Neutrophil (primary cell): ENCODE results near the gene ASL.
"Not testable (repeated sequence)": the region's sequence is repeated elsewhere in the genome, so short reads cannot be mapped to it uniquely, and the experiment has no call there.

Experiments
- H3K27ac ChIP-seq: fragments of 200-600 bp; sonication (generic); 2 replicates; pipeline ENCODE4 v1.5.1; 2016; ENCODE audit warnings: mild to moderate bottlenecking, moderate library complexity
- H3K27me3 ChIP-seq: fragments of 200-600 bp; sonication (generic); 2 replicates; pipeline ENCODE4 v1.6.0; 2016; ENCODE audit warnings: mild to moderate bottlenecking
- H3K36me3 ChIP-seq: fragments of 200-600 bp; sonication (generic); 2 replicates; pipeline ENCODE4 v1.5.1; 2017
- H3K4me1 ChIP-seq, 2 experiments: fragments of 200-600 bp in 1 of 2; sonication (generic) in 1 of 2; 1 replicate in 1 of 2; 2 replicates in 1 of 2; pipeline versions ENCODE4 v1.5.1 to v1.6.1; 2013 to 2016; ENCODE audit warnings: low read depth in 1 of 2, low read length in 1 of 2, mild to moderate bottlenecking in 1 of 2, moderate library complexity in 1 of 2; ENCODE audit not compliant: control insufficient read depth in 1 of 2, insufficient read depth in 1 of 2
- H3K4me3 ChIP-seq, 2 experiments: fragments of 200-600 bp in 1 of 2; sonication (generic) in 1 of 2; 1 replicate in 1 of 2; 2 replicates in 1 of 2; pipeline ENCODE4 v1.5.1; 2013 to 2016; ENCODE audit warnings: low read depth in 1 of 2, low read length in 1 of 2, mild to moderate bottlenecking in 1 of 2, moderate library complexity in 1 of 2
- H3K9me3 ChIP-seq: fragments of 200-600 bp; sonication (generic); 2 replicates; pipeline ENCODE4 v1.5.1; 2016
- TF ChIP-seq, protein P1 (sequence below): fragments of 200-600 bp; sonication (generic); IDR thresholded peaks from 2 replicates; pipeline ENCODE4 v1.5.1; 2016; ENCODE audit warnings: antibody characterized with exemption

The ASL gene

DNA sequence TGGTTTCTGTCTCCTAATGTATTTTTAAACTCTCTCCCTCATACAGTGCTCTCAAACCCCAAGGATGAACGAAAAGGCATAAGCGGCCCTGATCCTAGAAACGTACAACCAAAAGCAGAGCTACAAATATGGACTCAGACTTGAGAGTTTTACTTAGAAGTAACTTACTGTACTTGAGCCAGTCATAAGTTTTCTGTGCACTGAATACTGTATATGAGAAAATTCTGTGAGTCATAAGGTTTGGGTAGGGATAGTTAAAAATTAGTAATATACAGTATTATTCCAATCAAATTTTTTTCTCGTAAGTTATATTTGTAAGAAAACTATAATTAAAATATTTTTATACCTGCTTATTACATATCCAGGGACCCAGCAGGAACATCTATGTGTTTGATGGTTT is 5.9 kb upstream of the ASL start:
- no peaks in the 10 kb centered on the region for H3K36me3 ChIP-seq
- H3K27ac ChIP-seq, result no peak overlapping the region
- no peaks in the 10 kb centered on the region for H3K27me3 ChIP-seq
- H3K4me3 ChIP-seq, result no peak overlapping the region
- H3K4me1 ChIP-seq, result no peaks in the 10 kb centered on the region
- no peaks in the 10 kb centered on the region for H3K9me3 ChIP-seq
- TF ChIP-seq, protein P1, sequence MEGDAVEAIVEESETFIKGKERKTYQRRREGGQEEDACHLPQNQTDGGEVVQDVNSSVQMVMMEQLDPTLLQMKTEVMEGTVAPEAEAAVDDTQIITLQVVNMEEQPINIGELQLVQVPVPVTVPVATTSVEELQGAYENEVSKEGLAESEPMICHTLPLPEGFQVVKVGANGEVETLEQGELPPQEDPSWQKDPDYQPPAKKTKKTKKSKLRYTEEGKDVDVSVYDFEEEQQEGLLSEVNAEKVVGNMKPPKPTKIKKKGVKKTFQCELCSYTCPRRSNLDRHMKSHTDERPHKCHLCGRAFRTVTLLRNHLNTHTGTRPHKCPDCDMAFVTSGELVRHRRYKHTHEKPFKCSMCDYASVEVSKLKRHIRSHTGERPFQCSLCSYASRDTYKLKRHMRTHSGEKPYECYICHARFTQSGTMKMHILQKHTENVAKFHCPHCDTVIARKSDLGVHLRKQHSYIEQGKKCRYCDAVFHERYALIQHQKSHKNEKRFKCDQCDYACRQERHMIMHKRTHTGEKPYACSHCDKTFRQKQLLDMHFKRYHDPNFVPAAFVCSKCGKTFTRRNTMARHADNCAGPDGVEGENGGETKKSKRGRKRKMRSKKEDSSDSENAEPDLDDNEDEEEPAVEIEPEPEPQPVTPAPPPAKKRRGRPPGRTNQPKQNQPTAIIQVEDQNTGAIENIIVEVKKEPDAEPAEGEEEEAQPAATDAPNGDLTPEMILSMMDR, result no peak

DNA sequence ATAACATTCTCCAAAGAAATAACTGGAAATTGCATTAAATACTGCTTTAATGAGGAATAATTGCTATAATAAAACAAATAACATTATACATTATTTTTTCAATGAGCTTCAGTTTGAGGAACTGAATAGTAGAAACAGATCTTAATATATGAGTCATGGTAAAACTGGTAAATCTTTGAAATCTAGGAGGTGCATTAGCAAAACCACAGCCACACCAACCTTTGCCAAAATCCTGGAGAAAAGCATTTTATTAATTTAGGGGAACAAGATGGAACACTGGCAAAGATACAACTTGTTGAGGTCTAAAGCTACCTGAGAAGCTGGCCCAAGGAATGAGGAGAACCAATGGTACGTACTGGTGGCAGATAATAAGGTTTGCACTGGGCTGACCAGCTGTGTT is 5.4 kb upstream of the ASL start:
- no peak overlapping the region for H3K27ac ChIP-seq
- no peaks in the 10 kb centered on the region for H3K36me3 ChIP-seq
- no peak overlapping the region for H3K4me3 ChIP-seq
- no peaks in the 10 kb centered on the region for H3K9me3 ChIP-seq
- no peaks in the 10 kb centered on the region for H3K27me3 ChIP-seq
- peaks cover 2% of the 10 kb centered on the region in 2 experiments for H3K4me1 ChIP-seq
- TF ChIP-seq, protein P1, result no peak

DNA sequence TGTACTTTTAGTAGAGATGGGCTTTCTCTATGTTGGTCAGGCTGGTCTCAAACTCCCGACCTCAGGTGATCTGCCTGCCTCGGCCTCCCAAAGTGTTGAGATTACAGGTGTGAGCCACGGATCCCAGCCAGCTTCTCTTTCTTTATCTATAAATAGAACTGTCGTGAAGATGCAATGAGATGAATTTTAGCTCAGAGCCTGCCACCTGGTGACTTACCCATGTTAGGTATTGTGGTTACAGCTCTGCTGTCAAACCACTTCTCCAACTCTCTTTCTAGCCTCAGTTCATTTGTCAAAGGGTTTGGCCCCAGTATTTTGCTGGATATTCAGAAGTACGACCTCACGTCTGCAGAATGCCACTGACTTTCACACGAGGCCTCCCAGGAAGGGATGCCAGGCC is 3.4 kb upstream of the ASL start:
- not testable (repeated sequence) for H3K4me3 ChIP-seq, H3K27me3 ChIP-seq, H3K36me3 ChIP-seq, H3K27ac ChIP-seq, H3K9me3 ChIP-seq
- peaks cover 16 to 17% of the 10 kb centered on the region in 2 experiments for H3K4me1 ChIP-seq

DNA sequence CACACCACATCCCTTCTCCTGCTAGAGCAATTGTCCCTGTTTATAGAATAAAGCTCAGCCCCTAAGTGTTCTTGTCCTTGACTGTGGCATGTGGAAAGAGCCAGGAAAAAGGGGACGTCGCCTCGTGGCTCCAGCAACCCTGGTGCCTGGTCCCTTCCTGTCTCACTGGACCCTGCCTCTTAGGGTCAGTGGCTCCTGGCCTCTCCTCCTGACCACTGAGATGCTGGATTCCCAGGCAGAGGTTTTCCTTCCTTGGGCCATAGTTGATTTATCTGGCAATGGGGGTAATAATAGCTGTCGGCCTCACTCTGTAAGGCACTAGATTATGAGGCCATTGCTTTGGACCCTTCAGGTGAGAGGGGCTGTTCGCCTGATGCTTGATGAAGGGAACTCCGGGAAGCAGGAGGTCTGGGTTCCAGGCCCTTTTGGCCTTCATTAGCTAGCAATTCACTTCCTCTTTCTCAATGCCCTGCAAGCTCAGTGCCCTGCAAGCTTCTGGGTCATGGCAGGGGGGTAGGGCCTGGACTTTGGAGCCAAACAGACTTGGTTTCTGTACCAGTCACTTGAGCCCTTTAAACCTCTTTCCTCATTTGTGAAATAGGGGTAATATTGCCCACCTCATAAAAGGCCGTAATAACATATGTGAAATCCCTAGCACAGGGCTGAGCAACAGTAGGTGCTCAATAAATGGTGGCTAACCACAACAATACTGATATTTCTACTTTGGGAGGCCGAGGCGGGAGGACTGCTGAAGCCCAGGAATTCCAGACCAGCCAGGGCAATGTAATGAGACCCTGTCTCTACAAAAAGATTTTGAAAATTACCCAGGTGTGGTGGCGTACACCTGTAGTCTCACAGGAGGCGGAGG is 1.1 kb downstream of the ASL start:
- peak overlapping the region; percentile 84 for H3K27ac ChIP-seq
- H3K4me1 ChIP-seq, result peaks cover 16 to 17% of the 10 kb centered on the region in 2 experiments
- TF ChIP-seq, protein P1, result no peak
- H3K9me3 ChIP-seq, result no peaks in the 10 kb centered on the region
- peaks cover 20% of the 10 kb centered on the region for H3K36me3 ChIP-seq
- H3K4me3 ChIP-seq, result peak overlapping the region; percentile 88 to 98
- H3K27me3 ChIP-seq, result no peaks in the 10 kb centered on the region

DNA sequence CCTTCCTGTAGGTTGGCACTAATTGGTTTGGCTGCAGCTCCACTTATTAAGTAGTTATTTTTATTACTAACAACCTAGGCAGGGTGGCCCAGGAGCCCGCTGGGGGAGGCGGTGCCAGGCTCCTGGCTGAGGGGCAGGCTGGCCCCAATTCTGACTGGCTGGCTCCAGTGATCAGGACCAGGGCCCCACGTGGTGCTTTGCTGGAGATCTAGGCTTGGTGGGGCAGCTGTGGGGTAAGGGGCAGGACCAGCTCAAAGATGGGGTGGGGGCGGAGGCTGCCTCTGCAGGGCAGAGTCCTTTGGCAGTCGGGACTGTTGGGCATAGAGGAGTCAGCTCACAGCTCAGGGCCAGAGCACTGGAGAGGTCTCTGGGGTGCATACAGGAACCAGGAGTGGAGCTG is 2.4 kb downstream of the ASL start:
- TF ChIP-seq, protein P1, result no peak
- no peak overlapping the region for H3K4me3 ChIP-seq
- H3K27me3 ChIP-seq, result no peaks in the 10 kb centered on the region
- peaks cover 33% of the 10 kb centered on the region for H3K36me3 ChIP-seq
- H3K9me3 ChIP-seq, result no peaks in the 10 kb centered on the region
- peaks cover 16 to 17% of the 10 kb centered on the region in 2 experiments for H3K4me1 ChIP-seq
- H3K27ac ChIP-seq, result no peak overlapping the region

DNA sequence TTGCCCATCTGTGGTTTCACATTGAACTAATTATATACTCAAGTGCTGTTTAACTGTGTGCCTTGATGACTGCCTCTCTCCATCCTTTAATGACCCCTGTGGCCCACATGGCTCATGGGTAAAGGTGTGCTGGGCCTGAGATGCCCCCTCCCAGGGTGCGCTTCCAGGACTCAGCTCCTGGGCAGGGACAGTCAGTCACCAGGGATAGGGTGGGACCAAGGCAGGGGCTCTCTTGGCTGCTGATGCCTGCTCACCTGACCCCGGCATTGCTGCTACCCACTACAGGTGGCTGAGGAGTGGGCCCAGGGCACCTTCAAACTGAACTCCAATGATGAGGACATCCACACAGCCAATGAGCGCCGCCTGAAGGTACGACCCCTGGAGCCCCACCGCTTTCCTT is 6.5 kb downstream of the ASL start:
- Histone ChIP-seq H3K4me3 (no peak overlapping the region), H3K9me3 (no peaks in the 10 kb centered on the region), H3K27ac (no peak overlapping the region), H3K36me3 (peaks cover 74% of the 10 kb centered on the region), H3K27me3 (no peaks in the 10 kb centered on the region), H3K4me1 (peaks cover 0 to under 1% of the 10 kb centered on the region in 2 experiments)
- TF ChIP-seq, protein P1, result no peak
